Neural progenitor cell (in vitro differentiated cells): ENCODE data around the gene NOLC1. TPM values are rescaled to one million over a fixed set of nuclear protein-coding genes. Genes with fewer than 3 reads are reported as not detected.

ENCODE experiments used
- DNase-seq: peaks from one replicate; pipeline ENCODE4 v3.0.0-alpha.2; 2016; ENCODE audit warnings: low spot score
- H2AFZ ChIP-seq: fragments of 200-600 bp; sonication (generic); replicated peaks from 2 replicates; pipeline ENCODE4 v1.6.1; 2016; ENCODE audit warnings: antibody characterized with exemption
- H3F3A ChIP-seq: fragments of 200-600 bp; sonication (generic); 2 replicates; pipeline ENCODE4 v1.6.1; 2016; ENCODE audit warnings: antibody characterized with exemption, low read depth
- H3K27ac ChIP-seq: fragments of 200-600 bp; sonication (generic); 2 replicates; pipeline ENCODE4 v1.5.1; 2016; ENCODE audit warnings: mild to moderate bottlenecking
- H3K27me3 ChIP-seq: fragments of 200-600 bp; sonication (generic); 2 replicates; pipeline ENCODE4 v1.6.1; 2016; ENCODE audit warnings: mild to moderate bottlenecking, moderate library complexity
- H3K36me3 ChIP-seq: fragments of 200-600 bp; sonication (generic); 2 replicates; pipeline ENCODE4 v1.5.1; 2016
- H3K4me1 ChIP-seq: fragments of 200-600 bp; sonication (generic); 2 replicates; pipeline ENCODE4 v1.6.1; 2016; ENCODE audit warnings: mixed run types
- H3K4me2 ChIP-seq: fragments of 200-600 bp; sonication (generic); 2 replicates; pipeline ENCODE4 v1.6.1; 2016
- H3K4me3 ChIP-seq: fragments of 200-600 bp; sonication (generic); 2 replicates; pipeline ENCODE4 v1.5.1; 2016
- H3K79me2 ChIP-seq: fragments of 200-600 bp; sonication (generic); 2 replicates; pipeline ENCODE4 v1.6.1; 2016; ENCODE audit warnings: low read depth
- H3K9ac ChIP-seq: fragments of 200-600 bp; sonication (generic); 2 replicates; pipeline ENCODE4 v1.6.1; 2016
- H3K9me3 ChIP-seq: fragments of 200-600 bp; sonication (generic); 2 replicates; pipeline ENCODE4 v1.5.1; 2016; ENCODE audit warnings: low read depth
- H4K20me1 ChIP-seq: fragments of 200-600 bp; sonication (generic); 2 replicates; pipeline ENCODE4 v1.6.1; 2016; ENCODE audit warnings: low read depth
- H3K27ac Mint-ChIP-seq: 3 replicates; pipeline ENCODE4 v1.8.0; 2021; ENCODE audit warnings: mixed read lengths
- H3K27me3 Mint-ChIP-seq: 2 replicates; pipeline ENCODE4 v1.8.0; 2022; ENCODE audit warnings: low read depth, mild to moderate bottlenecking, inconsistent platforms, moderate library complexity, mixed read lengths; ENCODE audit not compliant: insufficient read depth
- H3K36me3 Mint-ChIP-seq: 3 replicates; pipeline ENCODE4 v1.8.0; 2021; ENCODE audit warnings: mixed read lengths
- H3K4me1 Mint-ChIP-seq: 3 replicates; pipeline ENCODE4 v1.8.0; 2021; ENCODE audit warnings: mixed read lengths
- H3K4me3 Mint-ChIP-seq: 3 replicates; pipeline ENCODE4 v1.8.0; 2021; ENCODE audit warnings: mild to moderate bottlenecking, moderate library complexity, mixed read lengths
- H3K9me3 Mint-ChIP-seq: 3 replicates; pipeline ENCODE4 v1.8.0; 2020; ENCODE audit warnings: mixed read lengths
- CTCF ChIP-seq: fragments of 200-600 bp; sonication (generic); IDR thresholded peaks from 2 replicates; pipeline ENCODE4 v1.5.1; 2017; ENCODE audit warnings: antibody characterized with exemption, mild to moderate bottlenecking
- EZH2 ChIP-seq: fragments of 200-600 bp; sonication (generic); IDR thresholded peaks from 2 replicates; pipeline ENCODE4 v1.6.1; 2017; ENCODE audit warnings: antibody characterized with exemption, mild to moderate bottlenecking, moderate library complexity
- EZH2phosphoT487 ChIP-seq: fragments of 200-600 bp; sonication (generic); IDR thresholded peaks from 2 replicates; pipeline ENCODE4 v1.6.1; 2017; ENCODE audit warnings: antibody characterized with exemption
- total RNA-seq: library from RNA; depleted of rRNA; stranded (reverse); fragments of >200 nt; gene quantifications from 2 replicates; pipeline ENCODE4 v1.2.3, GENCODE V29; 2015; ENCODE audit warnings: low replicate concordance

Gene NOLC1
- total RNA-seq, 1 donor from 2014 or later: 80.6 TPM

- H3K4me1 Mint-ChIP-seq: peaks cover 61% of the 10 kb centered on the region
- peak; percentile 62 for DNase-seq
- H3K4me3 Mint-ChIP-seq: peak overlapping the region; percentile 91
- Histone ChIP-seq H3F3A (peaks cover 85% of the 10 kb centered on the region), H4K20me1 (peaks cover 12% of the 10 kb centered on the region), H2AFZ (no peak overlapping the region), H3K9me3 (no peaks in the 10 kb centered on the region), H3K27me3 (no peaks in the 10 kb centered on the region), H3K9ac (no peak overlapping the region), H3K27ac (no peak overlapping the region), H3K4me2 (peak overlapping the region; percentile 89), H3K79me2 (peaks cover 59% of the 10 kb centered on the region), H3K4me1 (peaks cover 58% of the 10 kb centered on the region), H3K4me3 (peak overlapping the region; percentile 81), H3K36me3 (no peaks in the 10 kb centered on the region)
- peaks cover 6% of the 10 kb centered on the region for H3K27me3 Mint-ChIP-seq
- TF ChIP-seq EZH2phosphoT487 (no peak), CTCF (no peak), EZH2 (no peak)
- no peaks in the 10 kb centered on the region for H3K36me3 Mint-ChIP-seq
- H3K9me3 Mint-ChIP-seq: no peaks in the 10 kb centered on the region
- peak overlapping the region; percentile 69 for H3K27ac Mint-ChIP-seq
Measured at GRCh38 chr10:102118867-102119266, 33.3 kb upstream of the NOLC1 start.

- Mint-ChIP-seq H3K27me3 (peaks cover 8% of the 10 kb centered on the region), H3K4me1 (peaks cover 61% of the 10 kb centered on the region), H3K4me3 (peak overlapping the region; percentile 91), H3K9me3 (no peaks in the 10 kb centered on the region), H3K27ac (no peak overlapping the region), H3K36me3 (no peaks in the 10 kb centered on the region)
- Histone ChIP-seq H3K4me2 (peak overlapping the region; percentile 89), H3K27ac (peak overlapping the region; percentile 79), H3K27me3 (no peaks in the 10 kb centered on the region), H3K36me3 (no peaks in the 10 kb centered on the region), H3K4me1 (peaks cover 58% of the 10 kb centered on the region), H3K4me3 (peak overlapping the region; percentile 81), H3K79me2 (peaks cover 52% of the 10 kb centered on the region), H4K20me1 (peaks cover 8% of the 10 kb centered on the region), H3F3A (peaks cover 83% of the 10 kb centered on the region), H3K9ac (peak overlapping the region; percentile 49), H3K9me3 (no peaks in the 10 kb centered on the region), H2AFZ (peak overlapping the region; percentile 28)
- peak; percentile 64 for DNase-seq
- TF ChIP-seq EZH2: no peak
- TF ChIP-seq EZH2phosphoT487: no peak
- TF ChIP-seq CTCF: no peak
Measured at GRCh38 chr10:102119417-102120141, 32.6 kb upstream of the NOLC1 start.

- Mint-ChIP-seq H3K4me3 (peak within 1 kb of the TSS; percentile 91), H3K9me3 (no peaks in the 10 kb centered on the region), H3K36me3 (no peaks in the 10 kb centered on the region), H3K4me1 (peaks cover 56% of the 10 kb centered on the region), H3K27me3 (peaks cover 10% of the 10 kb centered on the region), H3K27ac (peak within 1 kb of the TSS; percentile 78)
- Histone ChIP-seq H3K27ac (peak within 1 kb of the TSS; percentile 91), H3F3A (peaks cover 76% of the 10 kb centered on the region), H4K20me1 (peaks cover 8% of the 10 kb centered on the region), H3K4me1 (peaks cover 53% of the 10 kb centered on the region), H2AFZ (peak within 1 kb of the TSS; percentile 80), H3K4me3 (peak within 1 kb of the TSS; percentile 81), H3K27me3 (no peaks in the 10 kb centered on the region), H3K9me3 (no peaks in the 10 kb centered on the region), H3K36me3 (no peaks in the 10 kb centered on the region), H3K79me2 (peaks cover 44% of the 10 kb centered on the region), H3K4me2 (peak within 1 kb of the TSS; percentile 89), H3K9ac (peak within 1 kb of the TSS; percentile 49)
- TF ChIP-seq CTCF (no peak), EZH2phosphoT487 (no peak), EZH2 (no peak)
- DNase-seq: peak; percentile 93
Measured at GRCh38 chr10:102120142-102120990, 31.8 kb upstream of the NOLC1 start, which contains the start of gene LDB1. LDB1 (minus strand) TSS chr10:102120368; CDS start chr10:102120110, 258 bp downstream.
